Activated naive CD4-positive, alpha-beta T cell treated with Interleukin-2 at 50 U/mL for 16 hours (primary cell): Measurements from ENCODE around the gene BCAS1.
A peak's percentile ranks its signal among the peaks of the same experiment; 100 is the strongest.

Experiments
- DNase-seq: peaks from one replicate; pipeline ENCODE4 v3.0.0-alpha.2; 2020

The BCAS1 gene

GRCh38 chr20:54073288-54073687 lies 2.9 kb upstream of the BCAS1 start:
- DNase-seq: no peak

GRCh38 chr20:54069501-54069971 lies 858 bp downstream of the BCAS1 start:
- DNase-seq: no peak

GRCh38 chr20:54068966-54069365 lies 1.4 kb downstream of the BCAS1 start:
- DNase-seq: no peak

- DNase-seq: no peak
These were observed 1.9 kb downstream of the BCAS1 start for GRCh38 chr20:54068495-54068894.

GRCh38 chr20:54067606-54068174 lies 2.7 kb downstream of the BCAS1 start:
- DNase-seq: no peak

- no peak for DNase-seq
These were observed 4.8 kb downstream of the BCAS1 start for GRCh38 chr20:54065601-54066038.

- DNase-seq: no peak
These were observed 5.5 kb downstream of the BCAS1 start for GRCh38 chr20:54064939-54065338.

GRCh38 chr20:54063992-54064676 lies 6.3 kb downstream of the BCAS1 start:
- DNase-seq: peak; percentile 23

GRCh38 chr20:54063580-54063979 lies 6.8 kb downstream of the BCAS1 start:
- DNase-seq: no peak

- no peak for DNase-seq
These were observed 7.5 kb downstream of the BCAS1 start for GRCh38 chr20:54062812-54063280.

- no peak for DNase-seq
These were observed 9.1 kb downstream of the BCAS1 start for GRCh38 chr20:54061101-54061881.

GRCh38 chr20:54059691-54060364 lies 10.6 kb downstream of the BCAS1 start:
- DNase-seq: no peak

- no peak for DNase-seq
These were observed 11.8 kb downstream of the BCAS1 start for GRCh38 chr20:54058420-54059139.

- no peak for DNase-seq
These were observed 13.4 kb downstream of the BCAS1 start for GRCh38 chr20:54056762-54057639.

GRCh38 chr20:54054516-54054915 lies 15.9 kb downstream of the BCAS1 start:
- DNase-seq: no peak

GRCh38 chr20:54051068-54051467 lies 19.3 kb downstream of the BCAS1 start:
- no peak for DNase-seq

- no peak for DNase-seq
These were observed 21.4 kb downstream of the BCAS1 start for GRCh38 chr20:54048891-54049545.

- DNase-seq: no peak
These were observed 21.9 kb downstream of the BCAS1 start for GRCh38 chr20:54048481-54048880.

- no peak for DNase-seq
These were observed 22.7 kb downstream of the BCAS1 start for GRCh38 chr20:54047720-54048119.

GRCh38 chr20:54047048-54047447 lies 23.3 kb downstream of the BCAS1 start:
- no peak for DNase-seq

- DNase-seq: no peak
These were observed 26.2 kb downstream of the BCAS1 start for GRCh38 chr20:54044156-54044555.
